LoVo (cell line): ENCODE measurements around the gene DCUN1D2.

Experiments used
- DNase-seq: peaks from one replicate; pipeline ENCODE4 v3.0.0-alpha.2; 2016; ENCODE audit warnings: low spot score

DCUN1D2 gene

DNA sequence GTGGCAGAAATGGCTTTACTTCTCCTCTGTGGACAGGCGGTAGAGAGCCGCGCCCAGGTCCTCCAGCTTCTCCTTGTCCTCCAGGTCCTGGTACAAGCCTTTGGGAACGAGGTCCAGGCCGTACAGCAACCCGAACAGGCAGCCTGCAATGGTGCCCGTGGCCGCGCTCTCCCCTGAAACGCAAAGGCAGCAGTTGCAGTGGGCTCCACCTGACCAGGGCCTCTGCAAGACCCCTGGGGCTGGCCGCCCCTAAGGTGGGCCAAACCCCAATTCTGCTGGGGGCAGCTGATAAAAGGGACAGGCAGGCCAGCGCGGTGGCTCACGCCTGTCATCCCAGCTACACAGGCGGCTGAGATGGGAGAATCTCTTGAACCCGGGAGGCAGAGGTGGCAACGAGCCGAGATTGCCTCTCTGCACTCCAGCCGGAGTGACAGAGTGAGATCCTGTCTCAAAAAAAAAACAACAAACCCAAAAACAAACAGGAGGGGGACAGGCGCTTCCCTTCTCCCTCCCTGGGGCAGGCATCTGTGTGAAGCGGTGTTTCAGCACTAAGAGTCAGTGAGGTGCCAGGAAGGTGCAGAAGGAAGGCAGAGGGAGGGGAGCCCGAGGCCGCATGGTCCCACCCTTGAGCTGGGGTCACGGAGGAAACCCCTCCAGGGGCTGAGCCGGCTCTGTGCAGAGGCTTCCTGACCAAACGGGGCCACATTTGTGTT, 67.5 kb downstream of the DCUN1D2 start:
- no peak for DNase-seq

DNA sequence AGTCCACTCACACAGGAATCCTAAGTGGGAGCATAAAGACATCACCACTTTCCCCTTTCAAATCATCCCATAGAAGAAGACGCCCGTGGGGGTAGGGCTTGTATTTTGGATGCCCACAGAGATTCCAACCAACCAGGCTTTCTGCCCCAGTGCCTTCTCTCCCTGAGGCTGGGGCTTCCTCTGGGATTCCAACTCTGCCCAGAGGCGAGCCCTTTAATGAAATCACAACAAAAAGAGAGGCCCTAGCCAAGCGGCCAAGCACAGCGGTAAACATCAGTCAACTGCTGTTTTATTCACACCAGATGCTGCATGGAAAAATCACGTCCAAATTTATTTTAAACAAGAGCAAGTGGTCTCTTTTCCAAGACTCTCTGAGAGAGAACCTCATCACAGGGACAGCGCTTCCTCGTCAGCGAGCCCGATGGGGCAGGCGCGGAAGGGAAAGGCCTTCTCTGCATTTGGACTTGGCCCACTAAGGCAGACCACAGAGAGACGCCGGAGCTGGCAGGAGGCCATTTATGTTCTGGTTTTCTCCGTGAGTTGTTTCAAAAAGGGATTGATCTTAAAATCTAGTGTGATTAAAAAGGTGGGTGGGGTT, 68.7 kb downstream of the DCUN1D2 start:
- no peak for DNase-seq

DNA sequence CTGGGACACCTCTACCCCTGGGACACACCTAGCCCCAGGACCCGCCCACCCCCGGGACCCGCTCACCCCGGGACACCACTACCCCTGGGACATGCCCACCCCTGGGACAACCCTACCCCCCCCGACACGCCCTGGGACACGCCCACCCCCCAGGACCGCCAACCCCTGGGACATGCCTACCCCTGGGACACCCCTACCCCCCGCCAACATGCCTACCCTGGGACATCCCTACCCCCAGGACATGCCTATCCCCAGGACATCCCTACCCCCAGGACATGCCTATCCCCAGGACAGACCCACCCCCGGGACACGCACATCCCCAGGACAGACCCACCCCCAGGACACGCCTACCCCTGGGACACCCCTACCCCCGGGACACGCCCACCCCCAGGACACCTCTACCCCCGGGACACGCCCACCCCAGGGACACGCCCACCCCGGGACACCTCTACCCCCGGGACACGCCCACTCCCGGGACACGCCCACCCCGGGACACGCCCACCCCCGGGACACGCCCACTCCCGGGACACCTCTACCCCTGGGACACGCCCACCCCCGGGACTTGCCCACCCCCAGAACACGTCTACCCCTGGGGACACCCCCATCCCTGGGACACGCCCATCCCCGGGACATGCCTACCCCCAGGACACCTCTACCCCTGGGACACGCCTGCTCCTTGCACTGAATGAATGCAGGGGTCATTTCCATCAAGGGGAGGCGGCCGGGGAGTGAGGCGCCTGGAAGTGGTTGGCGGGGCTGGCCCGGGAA, 69.5 kb downstream of the DCUN1D2 start:
- no peak for DNase-seq

DNA sequence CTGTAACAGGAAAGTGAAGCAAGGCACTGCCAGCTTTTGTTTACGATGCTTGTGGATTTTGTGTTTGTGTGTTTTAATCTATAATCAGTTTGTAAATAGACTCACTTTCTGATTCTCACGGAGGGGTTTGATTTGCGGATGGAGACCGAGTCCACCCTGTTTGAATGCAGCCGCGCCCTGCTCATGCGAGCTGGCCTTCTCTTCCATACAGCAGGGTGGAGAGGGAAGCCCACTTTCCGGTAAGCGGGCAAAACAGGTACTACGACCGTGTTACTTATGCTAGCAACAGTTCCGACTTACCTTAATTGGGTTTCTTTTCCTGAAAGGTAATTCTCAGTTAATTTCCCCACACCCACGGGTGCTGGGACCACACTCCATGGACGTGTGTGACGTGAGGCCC, 70.3 kb downstream of the DCUN1D2 start:
- no peak for DNase-seq

DNA sequence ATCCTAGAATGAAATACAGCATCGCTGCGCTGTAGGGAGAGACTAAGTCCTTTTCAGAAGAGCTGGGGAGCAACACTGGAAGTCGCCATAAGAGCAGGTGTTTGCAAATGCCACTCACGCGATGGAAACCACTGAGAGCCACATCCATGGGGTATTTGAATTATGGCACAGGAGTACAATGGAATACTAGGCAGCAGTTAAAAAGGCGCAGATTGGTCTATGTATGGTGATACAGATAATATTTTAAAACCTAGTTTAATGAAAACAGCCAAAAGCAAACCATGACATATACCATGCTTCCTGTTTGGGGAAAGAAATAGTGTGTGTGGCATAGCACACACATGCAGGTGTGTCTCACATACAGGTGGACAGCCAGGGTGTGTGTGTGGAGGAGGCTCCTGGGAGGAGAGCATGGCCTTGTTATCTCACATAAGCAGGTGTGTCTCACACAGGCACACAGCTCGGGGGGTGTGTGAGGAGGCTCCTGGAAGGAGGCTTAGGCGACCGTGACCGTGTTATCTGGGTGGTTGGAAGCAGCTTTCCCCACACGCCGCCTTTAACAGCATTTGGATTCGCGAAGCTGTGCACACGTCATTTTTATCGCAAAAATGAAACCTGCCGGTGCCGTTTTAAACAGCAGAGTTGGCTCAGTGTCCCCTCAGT, 70.8 kb downstream of the DCUN1D2 start:
- no peak for DNase-seq

DNA sequence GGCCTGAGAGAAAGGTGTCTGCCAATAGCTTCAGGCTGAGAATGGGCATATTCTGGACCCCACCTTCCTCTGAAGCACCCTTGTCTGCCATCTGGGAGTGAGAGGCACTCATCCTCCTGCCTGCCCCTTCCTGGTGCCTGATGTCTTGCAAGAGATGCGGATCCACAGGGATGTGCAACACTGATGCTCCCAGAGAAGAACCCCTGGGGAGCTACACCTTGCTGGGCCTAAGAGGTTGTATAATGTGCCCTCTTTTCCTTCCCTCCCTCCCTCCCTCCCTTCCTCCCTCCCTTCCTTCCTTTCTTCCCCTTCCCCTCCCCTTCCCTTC, 71.8 kb downstream of the DCUN1D2 start:
- DNase-seq = no peak

DNA sequence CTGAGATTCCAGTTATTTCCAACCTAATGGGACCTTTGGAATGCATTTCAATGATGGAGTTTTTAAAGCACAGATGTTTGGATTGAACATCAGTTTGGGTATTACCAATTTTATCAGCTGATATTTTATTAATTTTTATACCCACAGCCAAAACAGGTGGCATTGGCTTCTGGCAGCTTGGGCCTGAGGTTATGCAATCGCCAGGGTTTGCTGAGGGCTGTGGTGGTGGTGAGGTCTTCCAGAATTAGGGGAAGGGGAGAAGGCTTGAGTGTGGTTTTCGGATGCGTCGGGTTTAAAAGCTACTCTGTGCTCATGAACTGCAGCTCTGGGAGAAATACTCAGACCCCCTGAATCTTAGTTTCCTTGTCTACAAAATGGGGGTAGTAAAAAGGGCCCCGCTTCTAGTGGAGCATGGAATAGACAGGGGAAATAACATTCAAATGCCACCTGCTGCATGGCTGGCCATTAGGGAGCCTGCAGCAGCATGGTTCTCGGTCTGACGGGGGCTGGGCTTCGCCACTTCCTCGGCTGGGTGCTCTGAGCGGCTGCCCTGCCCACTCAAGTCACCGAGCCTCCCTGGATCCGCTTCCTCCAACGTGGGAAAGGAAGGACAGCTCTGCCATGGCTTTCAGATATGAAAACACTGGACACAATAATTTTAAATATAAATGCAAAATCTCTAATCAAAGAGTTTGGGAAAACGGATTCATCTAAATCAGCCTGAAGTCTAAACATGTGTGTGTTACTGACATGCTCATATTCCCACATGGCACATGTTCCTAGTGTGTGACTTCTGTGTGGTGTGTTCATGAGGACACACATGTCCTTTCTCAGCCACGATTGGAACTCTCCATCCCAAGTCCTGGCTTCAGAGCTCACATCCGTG, 72.4 kb downstream of the DCUN1D2 start:
- no peak for DNase-seq

DNA sequence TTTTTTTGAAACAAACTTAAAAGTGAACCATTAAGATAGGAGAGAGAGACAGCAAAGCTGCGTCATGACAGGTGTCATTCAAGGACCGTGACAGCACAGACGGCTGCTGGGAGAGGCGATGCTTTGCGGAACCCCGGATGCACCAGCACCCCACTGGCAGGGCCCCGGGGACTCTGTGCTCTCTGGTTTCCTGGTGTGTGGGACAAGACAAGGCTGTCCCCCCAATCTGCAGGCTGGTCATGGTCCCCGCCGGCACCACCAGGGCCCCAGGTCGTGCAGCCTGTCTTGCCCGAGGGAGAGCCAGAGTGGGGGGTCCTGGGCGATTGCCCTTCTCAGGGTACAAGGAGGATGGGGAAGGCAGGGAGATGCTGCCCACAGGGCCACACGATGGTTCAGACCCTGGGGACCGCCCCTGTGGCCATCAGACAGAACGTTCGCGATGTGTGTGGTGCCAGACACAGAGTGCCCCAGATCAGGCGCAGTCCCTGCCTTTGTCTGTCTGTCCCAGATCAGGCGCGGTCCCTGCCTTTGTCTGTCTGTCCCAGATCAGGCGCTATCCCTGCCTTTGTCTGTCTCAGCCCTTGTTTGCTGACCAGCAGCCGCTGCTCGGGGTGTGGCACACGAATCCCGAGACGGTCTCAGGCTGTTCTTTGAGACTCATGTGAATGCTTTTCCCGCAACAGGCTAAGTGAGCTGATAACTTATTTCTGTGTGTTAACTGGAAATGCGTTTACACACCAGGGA, 73.3 kb downstream of the DCUN1D2 start:
- DNase-seq = no peak

DNA sequence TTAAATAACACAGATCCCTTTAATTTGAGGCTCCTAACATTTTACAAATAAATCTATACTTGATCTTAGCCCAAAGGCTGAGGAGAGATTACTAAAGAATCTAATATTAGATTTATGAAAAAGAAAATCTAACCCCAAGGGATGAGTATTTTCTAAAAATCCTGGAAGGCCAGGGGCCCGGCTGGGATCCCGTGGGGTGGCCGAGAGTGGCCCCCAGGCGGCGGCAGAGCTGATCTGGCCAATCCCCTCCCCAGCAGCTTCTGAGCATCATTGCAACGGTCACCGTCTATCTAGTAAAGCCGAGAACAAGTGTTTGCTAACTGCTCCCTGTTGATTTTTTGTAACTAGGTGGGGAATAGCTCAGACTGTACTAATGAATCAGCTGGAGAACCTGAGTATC, 74.7 kb downstream of the DCUN1D2 start:
- DNase-seq = no peak

DNA sequence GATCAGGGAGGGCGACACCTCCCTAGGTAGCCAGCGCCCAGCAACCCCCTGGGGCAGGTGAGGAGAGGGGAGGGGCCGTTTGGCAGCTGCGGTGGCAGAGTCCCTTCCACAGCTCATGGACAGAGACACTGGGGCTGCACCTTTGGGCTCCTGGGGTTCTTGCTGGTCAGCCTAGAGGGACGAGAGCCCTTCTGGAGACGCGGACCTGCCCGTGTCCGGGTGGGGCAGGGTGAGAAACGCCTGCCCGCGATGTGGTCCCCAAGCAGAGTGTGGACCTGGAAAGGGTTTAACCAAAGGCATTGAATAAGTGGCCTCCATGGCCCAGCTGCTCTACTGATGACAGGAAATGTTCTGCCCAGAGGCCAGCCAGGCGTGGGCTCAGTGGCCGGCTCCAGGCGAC, 75.5 kb downstream of the DCUN1D2 start:
- no peak for DNase-seq

DNA sequence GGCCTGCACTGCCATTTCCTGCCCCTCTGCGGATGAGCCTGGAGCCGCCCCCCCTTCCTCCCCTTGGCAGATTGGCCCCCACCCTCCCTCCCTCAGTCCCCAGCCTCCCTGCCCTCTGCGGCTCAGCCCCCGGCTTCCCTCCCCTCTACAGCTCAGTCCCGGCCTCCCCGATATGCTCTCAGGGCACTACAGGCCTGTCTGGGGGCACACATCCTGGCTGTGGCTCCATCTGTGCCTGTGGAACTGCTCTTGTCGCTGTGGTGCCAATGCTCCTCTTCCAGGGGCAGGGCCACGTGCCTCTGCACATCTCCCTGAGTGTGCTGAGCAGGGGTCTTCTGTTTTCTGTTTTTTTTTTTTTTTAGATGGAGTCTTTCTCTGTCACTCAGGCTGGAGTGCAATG, 76.2 kb downstream of the DCUN1D2 start:
- DNase-seq = no peak

DNA sequence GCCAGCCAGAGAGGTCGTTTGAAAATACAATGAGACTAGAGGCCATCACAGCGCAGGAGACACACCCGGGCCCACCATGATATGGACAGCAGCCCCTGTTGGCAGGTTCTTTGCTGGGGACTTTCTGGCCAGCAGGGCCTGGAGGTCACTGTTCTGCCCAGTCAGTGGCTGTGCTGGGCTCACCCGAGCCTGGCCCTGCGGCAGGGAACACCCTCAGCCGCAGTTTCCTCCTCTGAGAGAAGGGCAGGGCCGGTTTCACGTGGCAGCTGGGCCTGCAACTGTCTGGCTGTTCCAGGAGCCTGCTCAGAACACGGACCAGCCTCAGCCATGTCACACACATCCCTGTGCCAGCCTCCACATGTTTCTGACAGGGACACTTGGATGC, 76.6 kb downstream of the DCUN1D2 start:
- DNase-seq = no peak

DNA sequence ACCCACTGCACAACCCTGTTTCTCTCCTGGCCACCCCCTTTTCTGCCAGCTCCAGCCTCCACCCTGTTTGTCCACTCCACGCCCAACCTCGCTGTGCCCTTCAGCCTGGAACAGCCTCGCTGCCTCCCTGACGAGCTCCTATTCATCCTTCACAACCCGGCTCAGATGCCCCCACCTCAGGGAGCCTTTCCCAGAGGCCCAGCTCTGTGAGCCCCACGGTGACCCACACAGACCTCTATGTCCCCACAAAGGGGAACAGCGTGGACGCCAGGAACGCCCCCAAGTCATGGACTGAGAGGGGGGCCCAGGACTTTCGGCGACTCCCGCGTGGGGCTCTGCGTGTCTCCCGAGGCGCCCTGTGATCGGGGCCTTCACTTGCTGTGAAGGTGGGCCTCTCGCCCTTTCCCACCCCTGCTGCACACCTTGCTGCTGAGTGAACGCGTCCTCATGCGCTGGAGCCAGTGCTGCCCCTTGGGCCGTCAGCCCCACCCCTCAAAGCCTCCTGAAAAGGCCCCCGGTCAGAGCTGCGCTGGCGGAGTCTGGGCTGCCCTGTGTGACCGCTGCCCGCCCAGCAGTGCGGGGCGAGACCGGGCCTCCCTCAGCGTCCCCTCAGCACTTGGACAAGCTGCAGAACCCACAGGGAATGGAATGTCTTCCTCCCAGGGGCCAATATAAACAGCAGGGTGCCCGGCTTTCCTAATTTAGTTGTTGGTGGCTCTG, 77.2 kb downstream of the DCUN1D2 start:
- no peak for DNase-seq

DNA sequence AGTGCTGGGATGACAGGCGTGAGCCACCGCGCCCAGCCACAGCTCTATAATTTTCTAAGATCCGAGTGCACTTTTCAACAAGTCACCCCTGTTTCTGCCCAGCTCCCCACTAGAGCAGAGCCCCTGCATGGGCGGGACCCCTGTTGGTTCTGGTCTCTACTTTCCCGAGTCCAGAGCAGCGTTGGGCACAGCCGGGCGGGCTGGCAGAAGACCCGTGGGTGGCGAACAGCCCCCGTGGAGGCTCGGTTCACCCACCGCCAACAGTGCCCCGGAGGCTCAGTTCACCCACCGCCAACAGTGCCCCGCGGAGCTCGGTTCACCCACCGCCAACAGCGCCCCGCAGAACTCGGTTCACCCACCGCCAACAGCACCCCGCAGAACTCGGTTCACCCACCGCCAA, 78.1 kb downstream of the DCUN1D2 start:
- no peak for DNase-seq

DNA sequence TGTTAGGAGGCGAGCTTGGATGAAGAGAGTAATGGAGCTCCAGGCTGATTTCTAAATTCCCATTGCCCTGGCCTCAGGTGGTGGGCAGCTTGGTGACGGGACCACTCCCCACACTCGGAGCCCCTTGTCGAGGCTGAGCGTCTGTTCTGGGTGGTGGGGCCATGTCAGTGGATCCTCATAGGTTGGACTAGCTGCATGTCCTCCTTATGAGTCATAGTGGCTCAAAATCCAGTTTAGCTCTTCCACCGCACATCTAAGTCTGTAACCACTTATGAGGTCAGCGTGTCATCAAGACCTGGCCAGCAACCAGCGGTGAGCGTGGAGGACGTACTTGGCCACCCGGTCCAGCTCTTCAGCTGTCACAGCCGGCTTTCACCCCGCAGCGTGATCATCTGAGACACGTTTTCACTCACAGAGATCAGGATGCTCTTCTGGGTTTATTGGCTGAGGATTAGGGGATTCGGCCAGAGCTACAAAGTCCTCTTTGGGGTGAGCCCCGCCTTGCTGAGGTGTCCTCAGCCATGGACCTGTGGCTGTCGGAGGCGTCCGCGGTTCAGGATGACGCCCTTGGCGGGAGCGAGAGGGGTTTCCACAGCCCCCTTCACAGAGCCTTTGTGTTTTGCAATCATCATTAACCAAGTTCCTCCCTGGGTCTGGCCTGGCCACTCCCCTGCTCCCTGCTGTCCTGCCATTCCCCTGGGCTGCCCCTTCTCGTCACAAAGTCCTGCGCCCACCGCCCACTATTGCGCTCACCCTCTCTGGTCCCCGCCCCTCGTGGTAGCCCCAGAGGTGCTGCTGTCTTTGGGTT, 79.1 kb downstream of the DCUN1D2 start:
- DNase-seq = peak; percentile 72

DNA sequence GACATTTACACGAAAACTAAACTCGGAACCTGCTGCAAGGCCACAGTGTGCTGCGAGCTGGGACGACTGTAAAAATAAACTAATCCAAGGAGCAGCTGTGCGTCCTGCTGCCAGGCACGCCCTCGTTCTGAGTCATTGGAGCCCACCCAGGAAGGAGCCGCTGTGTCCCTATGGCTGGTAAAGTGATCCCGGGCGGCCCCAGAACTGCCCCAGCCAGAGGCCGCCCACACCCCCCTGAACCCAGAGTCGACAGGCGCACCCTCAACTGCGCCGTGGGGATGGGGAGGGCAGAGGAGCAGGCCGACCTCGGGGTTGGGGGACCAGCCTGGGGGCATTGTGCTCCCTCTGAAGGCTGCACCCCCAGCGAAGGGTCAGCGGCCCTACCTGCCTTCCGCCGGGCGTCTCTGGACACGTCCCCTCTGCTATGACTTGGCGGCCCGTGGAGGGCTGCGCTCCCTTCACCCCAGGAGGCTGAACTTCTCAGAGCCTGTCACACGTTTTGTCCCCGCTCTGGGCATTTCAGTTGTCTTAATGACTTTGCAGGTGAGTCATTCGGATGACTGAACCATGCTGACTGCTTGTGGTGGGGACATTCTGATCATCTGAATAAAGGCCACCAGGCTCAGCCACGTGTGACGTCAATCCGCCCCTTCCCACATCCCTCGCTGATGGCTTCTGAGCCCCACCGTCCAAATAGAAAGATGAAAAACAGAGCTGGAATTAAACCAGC, 79.9 kb downstream of the DCUN1D2 start:
- peak; percentile 81 for DNase-seq

DNA sequence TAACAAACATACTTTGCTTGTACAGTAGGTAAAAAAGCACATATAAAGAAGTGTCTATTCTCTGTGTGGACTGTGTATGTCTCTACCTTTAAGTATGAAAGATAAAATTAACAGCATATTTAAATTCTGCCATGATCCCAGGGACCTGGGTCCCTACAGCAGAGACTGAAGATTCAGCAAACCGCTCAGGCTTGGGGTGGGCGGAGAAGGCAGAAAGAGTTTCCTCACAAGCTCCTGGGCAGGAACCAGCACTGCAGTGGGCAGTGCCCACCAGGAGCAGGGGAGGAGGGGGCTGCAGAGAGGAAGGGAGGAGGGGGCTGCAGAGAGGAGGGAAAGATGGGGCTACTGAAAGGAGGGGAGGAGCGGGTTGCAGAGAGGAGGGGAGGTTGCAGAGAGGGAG, 81.9 kb downstream of the DCUN1D2 start:
- DNase-seq = no peak

DNA sequence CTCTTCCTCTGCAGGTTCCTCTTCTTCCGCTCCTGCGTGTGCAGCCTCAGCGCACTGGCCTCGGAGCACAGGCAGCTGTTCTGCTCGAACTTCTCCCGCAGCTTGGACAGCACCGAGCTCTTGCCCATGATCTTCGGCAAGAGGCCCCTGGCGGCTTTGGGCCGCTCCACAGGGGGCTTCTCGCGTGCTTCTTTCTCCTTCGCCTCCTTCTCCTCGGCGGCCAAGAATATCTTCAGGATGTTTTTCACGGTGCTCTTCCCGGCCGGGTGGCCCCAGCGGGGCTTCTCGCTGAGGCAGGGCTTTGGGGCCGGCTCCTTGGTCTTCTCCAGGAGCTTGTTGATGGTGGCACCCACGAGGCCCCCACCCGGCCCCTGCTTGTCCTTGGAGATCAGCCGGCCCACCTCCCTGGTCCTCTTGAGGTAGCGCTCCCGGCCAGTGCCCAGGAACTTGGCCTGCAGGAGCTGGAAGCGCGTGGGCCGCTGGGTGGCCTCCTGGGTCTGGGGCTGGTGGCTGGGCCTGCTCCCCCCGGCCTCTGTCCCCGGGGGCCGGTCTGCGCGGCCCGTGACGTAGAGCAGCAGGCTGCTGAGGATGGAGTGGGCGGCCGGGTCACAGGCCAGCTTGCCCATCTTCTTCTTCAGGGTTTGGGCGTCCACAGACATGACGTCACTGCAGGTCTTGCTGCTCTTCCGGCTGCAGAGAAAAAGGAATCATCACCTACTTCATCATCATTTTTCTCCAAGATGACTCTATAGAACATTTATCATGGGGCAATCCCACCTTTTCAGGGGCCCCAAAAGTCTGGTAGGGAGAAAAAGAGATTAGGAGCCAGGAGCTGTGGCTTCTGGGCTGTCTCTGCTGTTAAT, 82.7 kb downstream of the DCUN1D2 start:
- DNase-seq = no peak
